SHP77 treated with DMSO at 0.1 percent for 48 hours (cell line): Measurements from ENCODE around the gene CEBPZOS.

ENCODE experiments used
- DNase-seq: peaks from one replicate; lab custom pipeline; 2025; lab: John Stamatoyannopoulos, UW

Gene CEBPZOS

DNA sequence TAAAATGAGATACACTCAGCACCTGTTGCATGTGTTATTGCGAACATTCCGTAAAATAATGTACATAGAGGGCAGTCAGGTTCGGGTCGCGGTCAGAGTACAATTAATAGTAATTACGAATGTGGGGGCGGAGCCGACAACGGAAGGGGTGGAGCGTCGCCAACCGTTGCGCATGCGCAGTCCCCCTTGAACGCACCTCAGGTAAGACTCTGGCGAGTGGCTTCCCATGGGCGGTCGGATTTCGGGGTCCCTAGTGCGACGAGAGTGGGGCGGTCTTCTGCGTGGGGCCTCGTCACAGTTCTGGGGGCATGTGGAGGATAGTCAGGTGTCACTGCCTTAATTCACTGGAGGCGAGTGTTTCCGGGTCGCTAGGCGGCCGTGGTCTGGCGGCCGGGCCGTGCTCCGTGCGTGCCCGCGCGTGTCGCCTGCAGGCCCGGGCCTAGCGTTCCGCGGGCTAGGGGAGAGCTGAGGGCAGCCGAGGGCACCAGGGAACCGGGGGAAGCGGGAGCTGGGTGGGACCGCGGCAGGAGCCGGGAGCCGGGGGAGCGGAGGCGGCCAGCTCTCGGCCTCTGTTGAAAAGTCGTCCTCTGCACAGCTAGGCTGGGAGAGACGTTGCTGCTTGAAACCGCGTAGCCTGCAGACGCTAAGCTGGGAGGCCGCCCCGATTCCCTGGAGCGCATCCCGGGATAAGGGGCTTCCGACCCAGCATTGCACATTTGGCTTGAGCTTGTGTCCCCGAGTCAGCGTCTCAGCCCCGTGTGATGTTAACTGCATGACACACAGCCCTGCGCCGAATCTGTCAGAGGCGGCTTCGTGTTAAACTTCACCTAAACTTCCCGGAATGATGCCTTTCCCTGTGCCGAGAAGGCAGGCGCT, at the start of gene CEBPZOS:
TSS of gene CEBPZOS (plus strand) at position 177 of the 876 bp plus-strand sequence. CDS start 3,209 bp downstream, outside the sequence.
- peak; percentile 55 for DNase-seq

DNA sequence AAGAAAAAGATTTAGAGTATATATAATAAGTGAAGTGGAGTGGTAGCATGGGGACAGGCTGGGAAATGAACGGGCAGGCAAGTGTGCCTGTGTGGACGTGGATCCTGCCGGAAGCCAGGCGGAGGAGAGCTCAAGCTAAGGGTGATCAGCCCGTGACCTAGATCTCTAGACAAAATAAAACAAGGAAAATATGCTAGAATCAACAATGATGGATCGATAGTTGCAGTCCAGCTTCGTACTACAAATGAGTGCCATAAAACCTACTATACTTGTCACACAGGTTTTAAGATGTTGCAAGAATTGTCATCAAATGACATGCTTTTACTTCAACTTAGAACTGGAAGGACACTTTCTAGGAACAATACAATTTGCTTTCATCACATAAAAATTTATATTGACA, 48.0 kb upstream of the CEBPZOS start:
- no peak for DNase-seq

DNA sequence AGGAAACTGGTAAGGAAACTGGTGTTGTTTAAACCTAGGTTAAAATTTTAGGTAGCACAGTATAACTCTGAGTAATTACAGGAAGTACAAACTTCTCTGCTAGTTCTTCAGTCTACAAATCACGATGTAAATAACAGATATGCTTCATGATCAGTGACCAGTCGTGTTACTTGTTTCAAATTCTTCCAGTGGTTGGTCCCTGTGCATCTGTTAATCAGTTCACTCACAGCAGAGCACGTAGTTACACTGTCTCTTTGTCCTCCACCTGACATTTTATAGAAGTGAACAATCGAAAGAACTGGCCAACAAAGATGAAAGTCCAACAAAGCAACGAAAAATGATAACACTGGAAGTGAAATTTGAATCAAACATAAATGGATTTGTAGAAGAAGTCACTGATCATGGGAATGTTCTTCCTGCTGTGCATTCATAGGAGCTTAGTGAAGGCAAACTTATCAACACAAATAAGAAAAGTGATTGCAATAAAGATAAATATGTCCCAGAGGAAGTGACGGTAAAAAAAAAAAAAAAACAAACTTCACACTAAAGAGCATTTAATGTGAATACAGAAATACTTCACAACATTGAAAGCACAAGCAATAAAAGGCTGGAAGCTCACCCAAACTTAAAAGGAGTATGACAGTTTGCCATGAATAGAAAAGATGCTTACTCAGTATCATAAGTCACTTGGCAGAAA, 46.5 kb upstream of the CEBPZOS start:
- DNase-seq = no peak

DNA sequence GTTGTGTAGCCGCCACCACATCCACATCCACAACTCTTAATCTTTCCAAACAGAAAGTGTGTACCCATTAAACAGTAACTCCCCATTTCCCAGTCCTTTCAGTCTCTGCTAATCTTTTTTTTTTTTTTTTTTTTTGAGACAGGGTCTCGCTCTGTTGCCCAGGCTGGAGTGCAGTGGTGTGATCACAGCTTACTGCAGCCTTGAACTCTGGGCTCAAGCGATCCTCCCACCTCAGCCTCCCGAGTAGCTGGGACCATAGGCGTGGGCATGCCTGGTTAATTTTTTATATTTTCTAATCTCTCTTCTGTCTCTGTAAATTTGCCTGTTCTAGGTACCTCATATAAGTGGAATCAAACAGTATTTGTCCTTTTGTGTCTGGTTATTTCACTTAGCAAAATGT, 43.1 kb upstream of the CEBPZOS start:
- no peak for DNase-seq

DNA sequence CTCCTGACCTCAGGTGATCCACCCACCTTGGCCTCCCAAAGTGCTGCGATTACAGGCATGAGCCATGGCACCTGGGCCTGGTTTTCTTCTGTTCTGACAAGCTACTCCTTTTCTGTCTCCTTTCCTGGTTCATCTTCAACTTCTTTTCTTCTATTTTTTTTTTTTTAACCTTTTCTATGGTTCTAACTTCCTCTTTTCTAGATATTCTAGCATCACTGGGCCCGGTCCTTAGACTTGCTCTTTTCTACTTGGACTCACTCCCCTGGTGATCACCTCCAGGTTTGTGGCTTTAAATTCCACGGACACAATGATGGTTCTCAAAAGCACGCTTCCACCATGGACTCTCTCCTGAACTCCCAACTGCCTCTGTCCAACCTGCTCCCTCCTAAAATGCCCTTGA, 41.5 kb upstream of the CEBPZOS start:
- DNase-seq = no peak

DNA sequence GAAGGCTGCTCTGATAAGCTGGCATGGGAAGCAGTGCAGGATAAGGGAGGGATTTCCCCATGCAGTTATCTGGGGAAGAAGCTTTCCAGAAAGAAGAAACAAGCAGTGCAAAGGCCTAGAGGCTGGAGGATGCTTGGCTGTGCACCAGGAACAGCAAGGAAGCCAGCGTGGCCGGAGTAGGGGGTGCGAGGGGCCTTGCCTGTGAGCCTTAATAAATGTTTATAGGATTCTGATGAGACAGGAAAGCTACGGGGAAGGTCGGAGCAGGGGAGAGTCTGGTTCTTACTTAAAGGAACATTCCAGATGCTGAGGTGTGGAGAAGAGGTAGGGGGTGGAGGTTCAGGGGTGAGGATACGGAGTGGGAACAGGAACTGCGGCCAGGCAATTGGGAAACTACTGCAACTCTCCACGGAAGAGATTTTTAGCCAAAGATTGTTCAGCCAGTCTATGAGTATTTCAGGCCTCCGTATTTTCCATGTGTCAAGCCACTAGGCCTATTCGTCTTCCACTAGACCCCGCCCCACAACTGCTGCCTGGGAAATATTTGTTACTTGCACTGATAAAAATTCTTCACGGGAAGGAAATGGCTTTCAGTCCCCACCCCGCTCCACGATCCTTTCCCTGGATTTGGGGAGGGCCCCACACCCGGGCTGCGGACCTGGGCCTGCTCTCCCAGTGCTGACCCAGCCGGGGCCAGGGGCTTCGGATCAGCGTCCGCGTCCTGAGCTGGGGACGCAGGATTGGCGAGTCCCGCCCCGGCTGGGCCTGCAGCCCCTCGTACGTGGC, 40.0 kb upstream of the CEBPZOS start:
- no peak for DNase-seq

DNA sequence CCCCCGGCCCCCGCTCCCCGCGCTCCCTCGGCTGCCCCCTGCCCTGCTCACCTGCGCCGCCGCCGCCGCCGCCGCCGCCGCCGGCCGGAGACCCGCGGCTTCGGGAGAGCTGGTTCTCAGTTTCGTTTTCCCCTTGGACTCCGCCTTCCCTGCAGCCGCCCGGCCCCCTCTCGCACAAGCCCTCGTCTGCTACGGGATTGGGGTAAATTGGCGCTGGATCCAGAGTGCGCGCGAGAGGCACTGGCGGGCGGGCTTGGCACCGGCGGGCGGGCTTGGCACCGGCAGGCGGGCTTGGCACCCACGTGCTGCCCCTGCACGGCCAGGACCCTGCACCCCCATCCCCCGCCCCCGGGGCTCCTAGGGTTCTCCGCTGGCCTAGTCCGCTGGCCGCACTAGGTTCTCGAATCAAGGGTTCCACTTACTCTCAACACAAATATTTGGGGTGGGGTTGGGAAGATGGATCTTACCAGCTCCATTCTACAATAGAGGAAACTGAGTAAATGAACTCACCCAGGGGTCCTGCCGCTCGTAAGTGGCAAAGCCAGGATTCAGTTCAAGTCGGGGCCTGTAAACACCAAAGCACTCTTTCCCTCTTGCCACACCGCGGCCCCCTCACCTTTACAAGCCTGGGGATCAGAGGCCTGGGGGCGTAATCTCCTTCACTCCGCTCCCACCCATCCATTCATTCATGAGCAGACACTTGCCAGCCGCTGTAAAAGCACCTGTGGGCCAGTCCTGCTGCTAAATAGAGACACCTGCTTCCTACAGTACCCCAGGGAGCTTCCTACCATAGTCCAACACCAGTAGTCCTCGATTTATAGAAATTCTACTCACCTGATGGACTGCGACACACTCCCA, 39.2 kb upstream of the CEBPZOS start, which contains the start of gene EIF2AK2:
TSS of gene EIF2AK2 (minus strand) at position 124 of the 858 bp plus-strand sequence. CDS start 9,174 bp downstream, outside the sequence.
- peak; percentile 69 for DNase-seq

DNA sequence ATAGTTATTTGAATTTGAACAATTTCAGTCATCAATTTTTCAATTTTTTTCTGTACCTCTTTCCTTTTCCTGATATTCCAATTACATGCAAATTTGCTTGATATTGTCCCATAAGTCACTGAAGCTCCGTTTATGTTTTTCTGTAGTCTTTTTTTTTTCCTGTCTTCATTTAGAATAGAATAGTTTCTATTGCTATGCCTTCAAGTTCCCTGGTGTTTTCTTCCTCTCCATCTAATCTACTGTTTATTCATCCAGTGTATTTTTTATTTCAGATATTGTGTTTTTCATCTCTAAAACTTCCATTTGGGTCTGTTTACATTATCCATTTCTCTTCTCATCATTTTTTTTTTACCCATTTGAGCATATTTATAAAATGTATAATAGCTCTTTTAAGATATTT, 31.5 kb upstream of the CEBPZOS start:
- no peak for DNase-seq

DNA sequence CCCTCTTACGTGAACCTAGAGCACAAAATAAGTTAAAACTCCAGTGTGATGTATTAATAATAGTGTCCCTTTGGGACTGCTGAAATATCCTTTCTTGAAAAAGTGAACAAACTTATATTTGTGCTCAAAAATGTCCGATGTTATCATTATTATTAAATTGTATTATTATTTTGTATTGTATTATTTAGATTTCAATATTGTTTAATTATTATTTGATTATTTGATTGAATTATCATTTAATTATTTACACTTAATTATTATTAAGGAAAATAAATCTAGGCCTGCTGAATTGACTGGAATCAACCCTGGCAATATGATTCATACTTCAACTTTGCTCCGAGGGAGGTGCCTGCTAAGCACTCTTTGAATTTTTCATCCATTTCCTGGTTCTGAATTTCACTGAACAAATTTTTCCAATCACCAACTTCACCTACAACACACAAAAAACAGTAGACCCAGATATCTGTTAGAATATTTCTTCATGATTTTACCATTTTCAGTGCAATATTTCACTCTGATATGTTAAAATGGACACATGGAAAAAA, 28.6 kb upstream of the CEBPZOS start:
- DNase-seq = no peak

DNA sequence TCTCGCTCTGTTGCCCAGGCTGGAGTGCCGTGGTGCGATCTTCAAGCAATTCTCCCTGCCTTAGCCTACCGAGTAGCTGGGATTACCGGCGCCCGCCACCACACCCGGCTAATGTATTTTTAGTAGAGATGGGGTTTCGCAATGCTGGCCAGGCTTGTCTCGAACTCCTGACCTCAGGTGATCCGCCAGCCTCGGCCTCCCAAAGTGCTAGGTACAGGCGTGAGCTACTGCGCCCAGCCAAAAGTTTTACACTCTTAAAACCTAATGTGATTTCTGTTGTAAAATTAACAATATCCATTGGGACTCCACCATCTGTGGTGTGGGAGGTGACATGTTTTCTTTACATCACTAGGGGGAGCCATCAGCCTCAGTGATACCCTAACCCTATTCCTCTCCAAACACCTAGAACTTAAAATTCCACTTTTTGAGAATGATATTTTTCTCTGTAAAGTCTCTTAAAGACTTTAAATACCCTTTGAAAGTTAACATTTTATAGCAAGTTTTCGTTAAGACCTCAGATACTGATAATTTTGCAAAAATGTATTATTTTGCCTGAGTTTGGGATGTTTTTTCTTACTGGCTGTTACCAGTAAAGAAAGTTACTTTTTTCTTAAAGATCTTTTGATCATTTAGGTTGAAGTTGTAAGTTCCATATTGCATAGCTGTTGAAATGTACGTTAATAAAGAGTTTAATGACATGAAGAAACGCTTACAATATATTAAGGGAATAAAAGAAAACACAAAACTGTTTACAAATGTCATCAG, 27.9 kb upstream of the CEBPZOS start:
- peak; percentile 5 for DNase-seq

DNA sequence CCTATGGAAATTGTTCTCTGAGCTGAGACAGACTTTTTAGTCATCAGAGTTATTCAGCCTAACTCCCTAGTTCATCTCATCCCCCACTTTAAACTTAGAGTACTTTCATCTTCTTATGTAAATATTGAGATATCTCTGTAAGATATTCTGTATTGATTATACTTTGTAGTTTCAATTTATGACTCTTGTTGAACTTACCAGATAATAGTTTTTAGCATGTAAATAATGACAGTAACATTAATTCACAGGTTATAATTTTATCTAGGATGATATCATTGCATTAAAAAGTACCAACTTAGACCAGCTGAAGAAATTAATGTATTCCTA, 24.7 kb upstream of the CEBPZOS start:
- no peak for DNase-seq

DNA sequence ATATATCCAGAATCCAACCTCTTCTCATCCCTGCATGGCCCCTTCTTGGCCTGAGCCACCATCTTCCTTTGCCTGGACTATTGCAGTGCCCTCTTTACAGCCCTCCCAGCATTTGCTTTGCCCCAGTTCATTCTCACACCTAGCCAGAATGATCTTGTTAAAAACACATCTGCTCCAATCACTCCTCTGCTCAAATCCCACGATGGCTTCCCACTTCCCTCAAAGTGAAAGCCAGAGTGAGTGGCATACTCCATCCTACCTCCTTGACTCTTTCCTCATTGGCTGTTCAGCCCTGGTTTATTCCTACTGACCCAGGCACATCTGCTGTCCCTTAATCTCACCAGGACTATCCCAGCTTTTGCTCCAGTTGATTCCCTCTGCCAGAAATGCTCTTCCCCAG, 22.6 kb upstream of the CEBPZOS start:
- DNase-seq = no peak

DNA sequence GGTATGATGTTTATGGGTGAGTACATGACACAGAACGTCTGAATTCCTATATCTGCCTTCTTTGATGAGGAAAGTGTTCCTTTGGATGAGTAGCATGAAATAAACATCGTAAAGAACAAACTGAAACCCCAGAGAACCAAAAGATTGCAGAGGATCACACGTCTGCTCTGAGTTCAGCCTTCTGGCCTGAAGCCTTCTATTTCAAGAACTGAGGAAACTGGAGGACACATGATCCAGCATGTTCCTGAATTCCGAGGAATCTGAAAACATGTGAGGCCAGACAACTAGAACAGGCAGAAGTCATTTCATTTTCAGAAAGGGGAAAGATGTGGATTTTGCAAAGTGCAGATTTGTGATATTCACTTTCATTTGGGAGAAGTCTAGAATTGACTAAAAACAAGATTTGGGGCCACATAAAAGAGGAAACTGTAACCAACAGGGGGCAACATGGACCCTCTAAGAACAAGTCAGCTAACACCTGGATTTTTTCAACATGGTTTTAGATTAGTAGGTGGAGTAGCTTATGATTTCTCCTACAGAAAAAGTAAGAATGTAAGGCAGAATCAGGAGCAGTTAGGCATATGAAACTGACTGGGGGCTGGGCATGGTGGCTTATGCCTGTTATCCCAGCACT, 16.2 kb upstream of the CEBPZOS start:
- DNase-seq = no peak

DNA sequence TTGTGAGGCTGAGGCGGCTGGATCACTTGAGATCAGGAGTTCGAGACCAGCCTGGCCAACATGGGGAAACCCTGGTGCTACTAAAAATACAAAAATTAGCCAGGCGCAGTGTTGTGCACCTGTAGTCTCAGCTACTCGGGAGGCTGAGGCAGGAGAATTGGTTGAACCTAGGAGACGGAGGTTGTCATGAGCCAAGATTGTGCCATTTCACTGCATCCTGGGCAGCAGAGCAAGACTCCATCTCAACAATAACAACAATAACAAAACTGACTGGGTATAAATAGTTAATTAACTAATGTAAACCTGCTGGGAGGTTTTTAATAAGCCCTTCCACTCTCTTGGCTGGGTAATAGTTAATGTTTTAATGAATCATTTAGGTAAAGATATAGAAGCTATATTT, 15.7 kb upstream of the CEBPZOS start:
- no peak for DNase-seq

DNA sequence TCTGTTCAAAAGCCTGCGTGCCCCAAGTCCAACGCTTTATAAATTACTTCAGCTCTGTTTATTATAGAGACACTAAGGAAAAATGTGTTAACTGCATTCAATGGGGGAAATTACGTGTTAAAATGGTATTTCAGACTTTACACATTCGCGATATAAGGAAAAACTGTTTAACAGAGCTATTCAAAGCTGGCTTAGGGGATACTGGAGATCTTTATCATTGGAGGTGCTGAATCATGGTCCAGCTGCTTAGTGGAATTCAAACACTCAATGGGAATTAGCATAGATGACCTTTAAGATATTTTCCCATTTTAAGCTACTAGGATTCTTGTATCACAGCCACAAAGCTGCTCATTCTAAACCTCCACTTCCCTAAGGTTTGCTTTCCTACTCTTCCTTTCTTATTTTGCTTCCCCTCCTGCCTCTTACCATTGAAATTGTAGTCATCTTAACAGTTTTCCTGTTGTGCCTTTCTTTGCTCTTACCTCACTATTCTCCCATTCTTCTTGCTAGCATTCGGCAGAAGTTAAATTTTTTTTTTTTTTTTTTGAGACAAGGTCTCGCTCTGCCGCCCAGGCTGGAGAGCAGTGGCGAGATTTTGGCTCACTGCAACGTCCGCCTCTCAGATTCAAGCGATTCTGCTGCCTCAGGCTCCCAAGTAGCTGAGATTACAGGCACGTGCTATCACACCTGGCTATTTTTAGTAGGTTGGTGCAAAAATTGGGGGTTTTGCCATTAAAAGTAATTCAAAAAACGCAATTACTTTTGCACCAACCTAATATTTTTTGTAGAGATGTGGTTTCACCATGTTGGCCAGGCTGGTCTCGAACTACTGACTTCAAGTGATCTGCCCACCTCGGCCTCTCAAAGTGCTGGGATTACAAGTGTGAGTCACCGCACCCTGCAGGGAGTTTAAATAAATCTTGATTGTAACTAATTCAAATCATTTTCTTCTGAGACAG, 14.3 kb upstream of the CEBPZOS start:
- DNase-seq = no peak

DNA sequence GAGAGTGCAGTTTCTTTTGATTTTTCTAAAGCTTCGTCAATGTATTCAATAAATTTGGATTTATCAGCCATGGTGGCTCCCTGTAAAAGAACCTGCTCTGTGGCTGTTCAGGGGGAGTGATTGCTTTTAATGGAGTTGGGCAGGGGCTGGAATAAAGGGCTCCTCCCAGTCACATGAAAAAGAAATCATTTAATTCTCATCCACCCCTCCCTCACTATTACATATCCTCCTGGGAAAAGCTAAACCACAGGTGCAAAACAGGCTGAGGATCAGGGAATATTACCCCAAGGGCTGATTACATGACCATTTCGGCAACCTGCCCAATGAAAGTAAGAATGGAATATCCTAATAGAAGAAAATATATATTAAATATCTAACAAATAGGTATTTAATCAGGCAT, 7.7 kb upstream of the CEBPZOS start, which contains the start of gene SULT6B1:
TSS of gene SULT6B1 (minus strand) at position 101 of the 400 bp plus-strand sequence. CDS start at position 71, 30 bp downstream.
- no peak for DNase-seq

DNA sequence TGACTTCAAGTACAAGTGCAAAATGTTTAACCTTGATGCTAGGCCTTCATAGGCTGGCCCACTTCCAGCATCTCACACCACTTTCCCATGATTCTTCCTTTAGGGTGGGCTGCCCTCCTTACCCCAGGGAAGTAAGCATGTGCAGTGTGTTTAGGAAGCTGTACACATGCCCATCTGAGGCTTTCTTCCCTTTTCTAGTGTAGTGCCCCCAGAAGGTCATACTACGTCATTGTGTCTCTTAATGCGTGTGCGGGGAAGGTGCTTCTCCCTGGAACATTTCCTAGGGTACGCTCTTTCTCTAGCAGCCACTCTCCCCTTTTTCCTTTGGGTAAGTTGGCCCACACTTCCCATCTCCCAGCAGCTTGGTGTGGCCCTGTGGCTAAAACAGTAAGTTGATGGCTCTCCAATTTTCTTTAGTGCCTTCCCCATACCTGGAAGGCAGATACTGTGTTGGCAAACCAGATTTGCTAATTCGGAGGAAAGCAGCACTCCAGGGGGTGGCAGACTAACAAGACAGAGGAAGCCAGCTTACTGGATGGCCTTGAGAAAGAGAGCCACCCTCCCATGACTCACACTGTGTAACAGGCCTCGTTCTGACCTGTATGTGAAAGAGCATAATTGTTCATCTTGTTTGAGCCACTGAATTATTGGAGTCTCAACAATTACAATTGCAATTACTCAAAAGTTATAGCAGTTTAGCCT, 6.7 kb upstream of the CEBPZOS start:
- DNase-seq = no peak

DNA sequence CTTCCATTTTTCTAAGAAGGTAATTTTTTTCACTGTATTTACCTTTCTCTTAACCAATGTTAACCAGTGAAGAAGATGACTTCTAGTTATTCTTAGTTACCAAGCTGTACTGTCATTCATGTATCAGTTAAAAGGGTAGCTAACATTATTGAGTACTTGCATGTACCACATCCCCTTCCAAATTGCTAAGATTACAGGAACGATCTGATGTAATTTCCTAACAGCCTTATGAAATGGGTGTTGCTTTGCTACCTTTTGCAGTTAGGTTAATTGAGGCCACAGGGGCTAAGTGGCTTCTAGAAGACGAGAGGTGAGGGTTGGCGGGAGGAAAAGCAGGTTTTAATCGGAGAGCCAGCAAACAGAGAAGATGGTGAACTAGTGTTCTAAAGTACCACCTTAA, 6.0 kb upstream of the CEBPZOS start:
- no peak for DNase-seq
